ENCODE results near the gene GGA3. TPM values are rescaled to one million over a fixed set of nuclear protein-coding genes. Genes with fewer than 3 reads are reported as not detected.
A peak's percentile ranks its signal among the peaks of the same experiment; 100 is the strongest.

Gene GGA3
- polyA plus RNA-seq, 1 donor from 2014 or later, result 15.7 TPM

GRCh38 chr17:75263055-75263454, 1.6 kb upstream of the GGA3 start:
- Histone ChIP-seq H3K9me2 (ENCODE audit: insufficient read depth, low read length) (no peaks in the 10 kb centered on the region), H3F3A (ENCODE audit: insufficient read depth, low read length, poor library complexity, severe bottlenecking) (no peaks in the 10 kb centered on the region), H2AFZ (ENCODE audit: low read depth, low read length) (no peak overlapping the region), H3K79me2 (replicated peaks; ENCODE audit: insufficient read depth, low read length) (peaks cover 31% of the 10 kb centered on the region), H3K9me3 (ENCODE audit: low read length) (no peaks in the 10 kb centered on the region), H3K4me3 (ENCODE audit: low read length) (peak overlapping the region; percentile 100), H3K9ac (ENCODE audit: low read length) (peak overlapping the region; percentile 94), H3K27me3 (ENCODE audit: insufficient read depth, low read depth, low read length) (no peaks in the 10 kb centered on the region), H4K20me1 (ENCODE audit: insufficient read depth) (no peaks in the 10 kb centered on the region), H3K36me3 (ENCODE audit: insufficient read depth, low read length) (no peaks in the 10 kb centered on the region), H3K4me2 (ENCODE audit: low read length) (peak overlapping the region; percentile 79), H3K27ac (ENCODE audit: low read length) (no peak overlapping the region)
- TF ChIP-seq MXI1 (conservative IDR thresholded peaks at IDR 0.05; ENCODE audit: poor library complexity, severe bottlenecking) (no peak), EZH2 (IDR thresholded peaks at IDR 0.05; ENCODE audit: borderline replicate concordance, insufficient read depth, low read length, poor library complexity, severe bottlenecking) (no peak), SMC3 (conservative IDR thresholded peaks at IDR 0.05; ENCODE audit: poor library complexity) (no peak), POLR2AphosphoS5 (IDR thresholded peaks at IDR 0.05) (no peak), EP300 (conservative IDR thresholded peaks at IDR 0.05; ENCODE audit: poor library complexity, severe bottlenecking) (no peak), RAD21 (conservative IDR thresholded peaks at IDR 0.05) (no peak), TAF1 (IDR thresholded peaks at IDR 0.05; ENCODE audit: low read depth) (no peak)
- TF ChIP-seq, protein P1, sequence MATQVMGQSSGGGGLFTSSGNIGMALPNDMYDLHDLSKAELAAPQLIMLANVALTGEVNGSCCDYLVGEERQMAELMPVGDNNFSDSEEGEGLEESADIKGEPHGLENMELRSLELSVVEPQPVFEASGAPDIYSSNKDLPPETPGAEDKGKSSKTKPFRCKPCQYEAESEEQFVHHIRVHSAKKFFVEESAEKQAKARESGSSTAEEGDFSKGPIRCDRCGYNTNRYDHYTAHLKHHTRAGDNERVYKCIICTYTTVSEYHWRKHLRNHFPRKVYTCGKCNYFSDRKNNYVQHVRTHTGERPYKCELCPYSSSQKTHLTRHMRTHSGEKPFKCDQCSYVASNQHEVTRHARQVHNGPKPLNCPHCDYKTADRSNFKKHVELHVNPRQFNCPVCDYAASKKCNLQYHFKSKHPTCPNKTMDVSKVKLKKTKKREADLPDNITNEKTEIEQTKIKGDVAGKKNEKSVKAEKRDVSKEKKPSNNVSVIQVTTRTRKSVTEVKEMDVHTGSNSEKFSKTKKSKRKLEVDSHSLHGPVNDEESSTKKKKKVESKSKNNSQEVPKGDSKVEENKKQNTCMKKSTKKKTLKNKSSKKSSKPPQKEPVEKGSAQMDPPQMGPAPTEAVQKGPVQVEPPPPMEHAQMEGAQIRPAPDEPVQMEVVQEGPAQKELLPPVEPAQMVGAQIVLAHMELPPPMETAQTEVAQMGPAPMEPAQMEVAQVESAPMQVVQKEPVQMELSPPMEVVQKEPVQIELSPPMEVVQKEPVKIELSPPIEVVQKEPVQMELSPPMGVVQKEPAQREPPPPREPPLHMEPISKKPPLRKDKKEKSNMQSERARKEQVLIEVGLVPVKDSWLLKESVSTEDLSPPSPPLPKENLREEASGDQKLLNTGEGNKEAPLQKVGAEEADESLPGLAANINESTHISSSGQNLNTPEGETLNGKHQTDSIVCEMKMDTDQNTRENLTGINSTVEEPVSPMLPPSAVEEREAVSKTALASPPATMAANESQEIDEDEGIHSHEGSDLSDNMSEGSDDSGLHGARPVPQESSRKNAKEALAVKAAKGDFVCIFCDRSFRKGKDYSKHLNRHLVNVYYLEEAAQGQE (IDR thresholded peaks at IDR 0.05; ENCODE audit: borderline replicate concordance), result no peak
- TF ChIP-seq, protein P2, sequence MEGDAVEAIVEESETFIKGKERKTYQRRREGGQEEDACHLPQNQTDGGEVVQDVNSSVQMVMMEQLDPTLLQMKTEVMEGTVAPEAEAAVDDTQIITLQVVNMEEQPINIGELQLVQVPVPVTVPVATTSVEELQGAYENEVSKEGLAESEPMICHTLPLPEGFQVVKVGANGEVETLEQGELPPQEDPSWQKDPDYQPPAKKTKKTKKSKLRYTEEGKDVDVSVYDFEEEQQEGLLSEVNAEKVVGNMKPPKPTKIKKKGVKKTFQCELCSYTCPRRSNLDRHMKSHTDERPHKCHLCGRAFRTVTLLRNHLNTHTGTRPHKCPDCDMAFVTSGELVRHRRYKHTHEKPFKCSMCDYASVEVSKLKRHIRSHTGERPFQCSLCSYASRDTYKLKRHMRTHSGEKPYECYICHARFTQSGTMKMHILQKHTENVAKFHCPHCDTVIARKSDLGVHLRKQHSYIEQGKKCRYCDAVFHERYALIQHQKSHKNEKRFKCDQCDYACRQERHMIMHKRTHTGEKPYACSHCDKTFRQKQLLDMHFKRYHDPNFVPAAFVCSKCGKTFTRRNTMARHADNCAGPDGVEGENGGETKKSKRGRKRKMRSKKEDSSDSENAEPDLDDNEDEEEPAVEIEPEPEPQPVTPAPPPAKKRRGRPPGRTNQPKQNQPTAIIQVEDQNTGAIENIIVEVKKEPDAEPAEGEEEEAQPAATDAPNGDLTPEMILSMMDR (IDR thresholded peaks at IDR 0.05; ENCODE audit: poor library complexity, severe bottlenecking), result no peak

- H3K9me2 ChIP-seq (ENCODE audit: insufficient read depth, low read length), result no peaks in the 10 kb centered on the region
- H4K20me1 ChIP-seq (ENCODE audit: insufficient read depth), result no peaks in the 10 kb centered on the region
- no peaks in the 10 kb centered on the region for H3K27me3 ChIP-seq (ENCODE audit: insufficient read depth, low read depth, low read length)
- H3K4me3 ChIP-seq (ENCODE audit: low read length), result peak overlapping the region; percentile 100
- H3K79me2 ChIP-seq (replicated peaks; ENCODE audit: insufficient read depth, low read length), result peaks cover 31% of the 10 kb centered on the region
- peak overlapping the region; percentile 93 for H2AFZ ChIP-seq (ENCODE audit: low read depth, low read length)
- peak overlapping the region; percentile 79 for H3K4me2 ChIP-seq (ENCODE audit: low read length)
- H3K9me3 ChIP-seq (ENCODE audit: low read length), result no peaks in the 10 kb centered on the region
- TF ChIP-seq EP300 (conservative IDR thresholded peaks at IDR 0.05; ENCODE audit: poor library complexity, severe bottlenecking) (no peak), MXI1 (conservative IDR thresholded peaks at IDR 0.05; ENCODE audit: poor library complexity, severe bottlenecking) (peak; percentile 8), TAF1 (IDR thresholded peaks at IDR 0.05; ENCODE audit: low read depth) (peak; percentile 6), EZH2 (IDR thresholded peaks at IDR 0.05; ENCODE audit: borderline replicate concordance, insufficient read depth, low read length, poor library complexity, severe bottlenecking) (no peak), RAD21 (conservative IDR thresholded peaks at IDR 0.05) (no peak)
- TF ChIP-seq, protein P2 (IDR thresholded peaks at IDR 0.05; ENCODE audit: poor library complexity, severe bottlenecking), result no peak
- H3K27ac ChIP-seq (ENCODE audit: low read length), result peak overlapping the region; percentile 97
- H3F3A ChIP-seq (ENCODE audit: insufficient read depth, low read length, poor library complexity, severe bottlenecking), result no peaks in the 10 kb centered on the region
- peak overlapping the region; percentile 94 for H3K9ac ChIP-seq (ENCODE audit: low read length)
- no peaks in the 10 kb centered on the region for H3K36me3 ChIP-seq (ENCODE audit: insufficient read depth, low read length)
Measured at GRCh38 chr17:75262112-75262606, 753 bp upstream of the GGA3 start.

Measured in neural cell (in vitro differentiated cells).